Fibroblast of lung (primary cell): ENCODE measurements around the gene COL25A1. TPM values are rescaled to one million over a fixed set of nuclear protein-coding genes. Genes with fewer than 3 reads are reported as not detected.

Source experiments
- DNase-seq, 2 donors: peaks; one replicate each; pipeline versions ENCODE4 v3.0.0 to v3.0.0-alpha.2; 2010; ENCODE audit warnings: low read depth in 2 of 2
- H2AFZ ChIP-seq: 2 replicates; pipeline ENCODE4 v1.5.1; 2012; ENCODE audit warnings: low read length, control low read depth, inconsistent platforms
- H3K27ac ChIP-seq: 2 replicates; pipeline ENCODE4 v1.5.1; 2011; ENCODE audit warnings: low read length, control low read depth; ENCODE audit not compliant: insufficient read depth
- H3K27me3 ChIP-seq: 2 replicates; pipeline ENCODE4 v1.5.1; 2011; ENCODE audit warnings: mild to moderate bottlenecking, low read length; ENCODE audit not compliant: control insufficient read depth, insufficient read depth
- H3K36me3 ChIP-seq: 2 replicates; pipeline ENCODE4 v1.5.1; 2011; ENCODE audit warnings: low read length; ENCODE audit not compliant: control insufficient read depth, insufficient read depth
- H3K4me1 ChIP-seq: 2 replicates; pipeline ENCODE4 v1.5.1; 2011; ENCODE audit warnings: low read length; ENCODE audit not compliant: control insufficient read depth, insufficient read depth; ENCODE audit errors: extremely low read depth
- H3K4me2 ChIP-seq: 2 replicates; pipeline ENCODE4 v1.5.1; 2011; ENCODE audit warnings: low read length, control low read depth; ENCODE audit not compliant: insufficient read depth; ENCODE audit errors: extremely low read depth
- H3K4me3 ChIP-seq, 4 experiments: fragments of 200-600 bp in 1 of 4; sonication (generic) in 1 of 4; replicated peaks in 1 of 4; 2 replicates each; pipeline ENCODE4 v1.5.1; 2011 to 2016; ENCODE audit warnings: low read length in 4 of 4, low read depth in 3 of 4, mild to moderate bottlenecking in 3 of 4, control low read depth in 2 of 4, inconsistent platforms in 1 of 4, mixed read lengths in 1 of 4; ENCODE audit not compliant: insufficient read depth in 1 of 4; ENCODE audit errors: control extremely low read depth in 1 of 4
- H3K79me2 ChIP-seq: 2 replicates; pipeline ENCODE4 v1.5.1; 2012; ENCODE audit warnings: mild to moderate bottlenecking, low read length, inconsistent platforms; ENCODE audit not compliant: control insufficient read depth, insufficient read depth
- H3K9ac ChIP-seq: 2 replicates; pipeline ENCODE4 v1.5.1; 2011; ENCODE audit warnings: mild to moderate bottlenecking, low read length, control low read depth; ENCODE audit not compliant: insufficient read depth
- H3K9me3 ChIP-seq: 2 replicates; pipeline ENCODE4 v1.5.1; 2012; ENCODE audit warnings: low read depth, low read length; ENCODE audit not compliant: control insufficient read depth, insufficient read depth
- H4K20me1 ChIP-seq: 2 replicates; pipeline ENCODE4 v1.5.1; 2011; ENCODE audit warnings: low read length; ENCODE audit not compliant: control insufficient read depth, insufficient read depth; ENCODE audit errors: extremely low read depth
- CTCF ChIP-seq, 2 donors: IDR thresholded peaks in 1 of 2; conservative IDR thresholded peaks in 1 of 2; 1 replicate in 1 of 2; 2 replicates in 1 of 2; pipeline ENCODE4 v1.5.1; 2011 to 2012; ENCODE audit warnings: low read length in 2 of 2, control low read depth in 1 of 2, inconsistent platforms in 1 of 2, low read depth in 1 of 2, mild to moderate bottlenecking in 1 of 2
- EZH2 ChIP-seq: IDR thresholded peaks from 2 replicates; pipeline ENCODE4 v1.5.1; 2012; ENCODE audit warnings: low read length, control low read depth, mild to moderate bottlenecking; ENCODE audit errors: missing control alignments
- polyA plus RNA-seq, 2 donors: library from polyadenylated mRNA; depleted of rRNA in 1 of 2; stranded (reverse) in 1 of 2; unstranded in 1 of 2; fragments of >200 nt; gene quantifications; 2 replicates each; pipeline ENCODE4 v1.2.1, GENCODE V29; 2011 to 2012; ENCODE audit warnings: missing spikeins in 1 of 2
- total RNA-seq: library from RNA; depleted of rRNA; stranded (reverse); fragments of >200 nt; gene quantifications from 2 replicates; pipeline ENCODE4 v1.2.1, GENCODE V29; 2014

Gene COL25A1
- total and polyA plus RNA-seq, 2 donors (not counting 1 experiment from before 2014, with no cell fraction given) = under 0.01 to 0.01 TPM

DNA sequence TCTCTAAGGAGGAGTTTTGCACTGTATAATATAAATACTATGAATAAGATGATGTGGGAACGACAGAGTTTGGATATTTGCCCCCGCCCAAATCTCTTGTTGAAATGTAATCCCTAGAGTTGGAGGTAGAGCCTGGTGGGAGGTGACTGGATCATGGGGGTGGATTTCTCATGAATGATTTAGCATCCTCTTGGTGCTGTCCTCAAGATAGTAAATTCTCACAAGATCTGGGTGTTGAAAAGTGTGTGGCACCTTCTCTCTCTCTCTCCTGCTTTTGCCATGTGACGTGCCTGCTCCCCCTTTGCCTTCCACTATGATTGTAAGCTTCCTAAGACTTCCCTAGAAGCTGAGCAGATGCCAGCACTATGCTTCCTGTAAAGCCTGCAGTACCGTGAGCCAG lies 298.0 kb downstream of the COL25A1 start:
- no peaks in the 10 kb centered on the region for H3K27me3 ChIP-seq
- H3K9ac ChIP-seq = no peak overlapping the region
- H3K4me3 ChIP-seq = no peak overlapping the region
- no peaks in the 10 kb centered on the region for H3K36me3 ChIP-seq
- H4K20me1 ChIP-seq = no peaks in the 10 kb centered on the region
- H3K4me1 ChIP-seq = no peaks in the 10 kb centered on the region
- no peak overlapping the region for H3K4me2 ChIP-seq
- H3K27ac ChIP-seq = no peak overlapping the region
- DNase-seq = no peak
- H3K79me2 ChIP-seq = no peaks in the 10 kb centered on the region
- no peak overlapping the region for H2AFZ ChIP-seq
- no peaks in the 10 kb centered on the region for H3K9me3 ChIP-seq
- TF ChIP-seq EZH2 (no peak), CTCF (conservative IDR thresholded peaks at IDR 0.05 in 1 of 2, IDR thresholded peaks at IDR 0.05 in 1 of 2; ENCODE audit: low read depth in 1 of 2, low read length in 2 of 2) (no peak)

DNA sequence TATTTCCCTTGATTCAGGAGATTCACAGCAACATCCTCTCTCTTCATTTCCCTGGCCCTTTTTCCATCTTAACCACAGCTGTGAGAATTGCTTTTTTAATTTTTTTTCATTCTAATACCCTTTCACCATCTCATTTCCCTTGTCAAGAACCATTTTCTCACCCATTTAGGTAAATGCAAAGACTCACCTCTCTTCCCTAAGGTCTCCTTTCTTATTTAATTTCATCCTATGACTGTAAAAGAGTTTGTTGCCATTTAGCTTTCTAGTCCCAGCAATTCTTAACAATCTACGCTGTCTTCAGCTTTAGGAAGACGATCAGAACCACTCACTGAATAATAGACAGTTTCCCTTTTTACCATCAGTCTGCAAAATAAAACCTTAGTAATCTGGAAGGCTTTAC lies 298.5 kb downstream of the COL25A1 start:
- H2AFZ ChIP-seq = no peak overlapping the region
- no peaks in the 10 kb centered on the region for H3K9me3 ChIP-seq
- no peak overlapping the region for H3K4me2 ChIP-seq
- H3K27me3 ChIP-seq = no peaks in the 10 kb centered on the region
- no peaks in the 10 kb centered on the region for H4K20me1 ChIP-seq
- no peaks in the 10 kb centered on the region for H3K79me2 ChIP-seq
- TF ChIP-seq EZH2 (no peak), CTCF (conservative IDR thresholded peaks at IDR 0.05 in 1 of 2, IDR thresholded peaks at IDR 0.05 in 1 of 2; ENCODE audit: low read depth in 1 of 2, low read length in 2 of 2) (no peak)
- no peak overlapping the region for H3K27ac ChIP-seq
- H3K9ac ChIP-seq = no peak overlapping the region
- H3K4me3 ChIP-seq = no peak overlapping the region
- no peaks in the 10 kb centered on the region for H3K4me1 ChIP-seq
- DNase-seq = no peak
- no peaks in the 10 kb centered on the region for H3K36me3 ChIP-seq

DNA sequence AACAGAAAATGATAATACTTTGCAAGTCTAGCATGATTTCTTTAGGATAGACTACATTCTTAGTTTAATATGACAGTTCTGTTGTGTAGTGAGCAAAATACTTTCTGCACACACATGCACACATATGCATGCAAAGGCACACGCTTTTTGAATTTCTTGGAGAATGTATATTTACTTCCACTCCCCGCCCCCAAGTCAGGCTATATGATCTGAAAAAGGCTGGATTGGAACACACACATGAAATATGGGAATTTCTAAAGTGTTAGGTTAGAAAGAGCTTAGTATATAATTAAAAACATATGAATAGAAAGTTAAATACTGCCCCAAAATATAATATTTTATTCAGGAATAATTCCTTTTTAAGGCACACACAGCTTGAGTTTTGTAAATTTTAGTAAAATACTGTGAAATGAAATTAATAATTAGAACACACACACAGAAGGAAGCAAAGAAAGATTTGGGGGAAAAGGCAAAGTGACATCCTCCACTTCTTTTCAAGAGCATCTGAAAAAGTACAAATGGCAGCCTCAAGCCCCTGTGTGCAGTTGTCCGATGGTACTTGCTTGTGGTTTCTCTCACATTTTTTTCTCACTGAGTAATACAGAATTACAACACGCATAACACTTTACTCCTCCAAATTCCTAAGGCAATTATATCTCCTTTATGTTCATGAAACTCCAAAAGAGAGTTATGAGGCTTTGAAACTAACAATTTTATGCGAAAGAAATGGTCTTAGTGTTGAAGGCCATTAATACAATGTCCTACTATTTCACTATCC lies 310.7 kb downstream of the COL25A1 start:
- no peaks in the 10 kb centered on the region for H3K4me1 ChIP-seq
- H3K36me3 ChIP-seq = no peaks in the 10 kb centered on the region
- H3K27me3 ChIP-seq = no peaks in the 10 kb centered on the region
- H3K4me2 ChIP-seq = no peak overlapping the region
- H3K27ac ChIP-seq = no peak overlapping the region
- no peaks in the 10 kb centered on the region for H4K20me1 ChIP-seq
- H3K79me2 ChIP-seq = no peaks in the 10 kb centered on the region
- H3K9ac ChIP-seq = no peak overlapping the region
- TF ChIP-seq CTCF (conservative IDR thresholded peaks at IDR 0.05 in 1 of 2, IDR thresholded peaks at IDR 0.05 in 1 of 2; ENCODE audit: low read depth in 1 of 2, low read length in 2 of 2) (no peak), EZH2 (no peak)
- peak; percentile 72 to 87 for DNase-seq
- H2AFZ ChIP-seq = no peak overlapping the region
- no peak overlapping the region for H3K4me3 ChIP-seq
- H3K9me3 ChIP-seq = no peaks in the 10 kb centered on the region
